ENCODE results near the gene HMGXB4.

GRCh38 chr22:35253946-35254345 is 3.3 kb upstream of the HMGXB4 start:
- TF ChIP-seq POLR2A (IDR thresholded peaks at IDR 0.05): no peak
- no peak for TF ChIP-seq CTCF (IDR thresholded peaks at IDR 0.05)
- no peak for TF ChIP-seq EP300 (IDR thresholded peaks at IDR 0.05)
